HepG2 (cell line): Measurements from ENCODE around the gene RPS19BP1. TPM values are rescaled to one million over a fixed set of nuclear protein-coding genes. Genes with fewer than 3 reads are reported as not detected.

Experiments
- ELF1 ChIP-seq: sonication (generic); formaldehyde crosslinking; IDR thresholded peaks from 2 replicates; pipeline ENCODE4 v1.4.0; 2020; ENCODE audit warnings: missing genetic modification reagents
- GATAD1 ChIP-seq: IDR thresholded peaks from 2 replicates; pipeline ENCODE4 v1.6.1; 2016; ENCODE audit warnings: missing genetic modification reagents, missing compliant biosample characterization
- GFI1 ChIP-seq: sonication (generic); formaldehyde crosslinking; IDR thresholded peaks from 2 replicates; pipeline ENCODE4 v1.5.0; 2020; ENCODE audit warnings: missing genetic modification reagents, mild to moderate bottlenecking, borderline replicate concordance
- GLMP ChIP-seq: sonication (generic); formaldehyde crosslinking; IDR thresholded peaks from 2 replicates; pipeline ENCODE4 v1.9.0; 2021; ENCODE audit warnings: missing genetic modification reagents, mild to moderate bottlenecking, borderline replicate concordance
- NFIC ChIP-seq: IDR thresholded peaks from 2 replicates; pipeline ENCODE4 v1.6.1; 2012; ENCODE audit warnings: mild to moderate bottlenecking, low read length, inconsistent platforms
- RNF219 ChIP-seq: sonication (generic); formaldehyde crosslinking; IDR thresholded peaks from 2 replicates; pipeline ENCODE4 v1.5.0; 2020; ENCODE audit warnings: mild to moderate bottlenecking, missing genetic modification reagents
- TBX2 ChIP-seq: sonication (generic); formaldehyde crosslinking; IDR thresholded peaks from 2 replicates; pipeline ENCODE4 v1.5.0; 2020; ENCODE audit warnings: missing genetic modification reagents, mild to moderate bottlenecking, borderline replicate concordance
- TCF12 ChIP-seq, 2 experiments: fragments of 450-650 bp in 1 of 2; sonication (generic) in 1 of 2; formaldehyde crosslinking in 1 of 2; IDR thresholded peaks; 2 replicates each; pipeline versions ENCODE4 v1.6.1 to v1.8.0; 2017 to 2022; ENCODE audit warnings: antibody characterized with exemption in 1 of 2, mild to moderate bottlenecking in 1 of 2, missing genetic modification reagents in 1 of 2, moderate library complexity in 1 of 2
- TFAP4 ChIP-seq: sonication (generic); IDR thresholded peaks from 2 replicates; pipeline ENCODE4 v1.6.1; 2016; ENCODE audit warnings: low read depth, borderline replicate concordance
- ZBTB8A ChIP-seq: sonication (generic); formaldehyde crosslinking; IDR thresholded peaks from 2 replicates; pipeline ENCODE4 v1.4.0; 2020; ENCODE audit warnings: mild to moderate bottlenecking, low read depth, missing genetic modification reagents, borderline replicate concordance
- ZMAT3 ChIP-seq: sonication (generic); formaldehyde crosslinking; conservative IDR thresholded peaks from 2 replicates; pipeline ENCODE4 v1.7.0; 2021; ENCODE audit warnings: missing genetic modification reagents
- ZMYM4 ChIP-seq: sonication (generic); formaldehyde crosslinking; IDR thresholded peaks from 2 replicates; pipeline ENCODE4 v1.8.1; 2023; ENCODE audit warnings: mild to moderate bottlenecking, missing genetic modification reagents
- ZNF276 ChIP-seq: sonication (generic); formaldehyde crosslinking; IDR thresholded peaks from 2 replicates; pipeline ENCODE4 v1.4.0; 2020; ENCODE audit warnings: mild to moderate bottlenecking, low read depth, missing genetic modification reagents
- ZNF280B ChIP-seq: sonication (generic); formaldehyde crosslinking; IDR thresholded peaks from 2 replicates; pipeline ENCODE4 v1.5.0; 2020; ENCODE audit warnings: missing genetic modification reagents, mild to moderate bottlenecking, borderline replicate concordance
- ZNF383 ChIP-seq: sonication (generic); formaldehyde crosslinking; IDR thresholded peaks from 2 replicates; pipeline ENCODE4 v1.4.0; 2020; ENCODE audit warnings: missing genetic modification reagents, mild to moderate bottlenecking, borderline replicate concordance
- ZNF414 ChIP-seq: sonication (generic); formaldehyde crosslinking; IDR thresholded peaks from 2 replicates; pipeline ENCODE4 v1.5.0; 2020; ENCODE audit warnings: missing genetic modification reagents
- ZNF547 ChIP-seq: sonication (generic); formaldehyde crosslinking; IDR thresholded peaks from 2 replicates; pipeline ENCODE4 v1.5.1; 2020; ENCODE audit warnings: mild to moderate bottlenecking, missing genetic modification reagents
- ZNF766 ChIP-seq: sonication (generic); formaldehyde crosslinking; IDR thresholded peaks from 2 replicates; pipeline ENCODE4 v1.5.0; 2020; ENCODE audit warnings: missing genetic modification reagents, borderline replicate concordance
- ZNF816 ChIP-seq: sonication (generic); formaldehyde crosslinking; IDR thresholded peaks from 2 replicates; pipeline ENCODE4 v1.8.0; 2022; ENCODE audit warnings: missing genetic modification reagents, mild to moderate bottlenecking, borderline replicate concordance
- polyA plus RNA-seq, 8 experiments: library from polyadenylated mRNA; depleted of rRNA in 3 of 8; stranded (reverse) in 7 of 8; unstranded in 1 of 8; fragments of >200 nt; fragmentation: Illumina TruSeq in 4 of 8; extraction: Trizol in 4 of 8; gene quantifications; 2 replicates each; pipeline versions ENCODE4 v1.2.1 to v1.2.3, GENCODE V29; 2011 to 2016; ENCODE audit warnings: low read depth in 4 of 8, missing spikeins in 1 of 8, mixed read lengths in 1 of 8; ENCODE audit not compliant: insufficient read depth in 1 of 8
- total RNA-seq, 5 experiments: library from RNA; depleted of rRNA; stranded (reverse); fragments of >200 nt; fragmentation: Illumina TruSeq; extraction: Trizol; gene quantifications; 2 replicates each; pipeline ENCODE4 v1.2.3, GENCODE V29; 2016; ENCODE audit warnings: low read depth in 1 of 5

Gene RPS19BP1
- total and polyA plus RNA-seq, 2 of the 13 experiments (the other 11 are each of a cell fraction or from before 2014, with no cell fraction given): 44.3 to 81.3 TPM

GRCh38 chr22:39522567-39523300 lies 9.8 kb downstream of the RPS19BP1 start (continued):
- no peak for TF ChIP-seq ZNF276 (CRISPR knock-in tag)
- peak; percentile 67; the same call in 1 of the 2 replicates for TF ChIP-seq ZNF816
- TF ChIP-seq RNF219 (CRISPR knock-in tag): no peak
- TF ChIP-seq ELF1 (CRISPR knock-in tag): no peak
- 0 out of 2 replicates have a peak, but pooled peaks have one; percentile 50 for TF ChIP-seq ZBTB8A
- TF ChIP-seq ZMYM4 (CRISPR knock-in tag): no peak
- TF ChIP-seq TBX2 (CRISPR knock-in tag): no peak
- no peak for TF ChIP-seq ZNF383 (CRISPR knock-in tag)
- TF ChIP-seq ZNF280B (CRISPR knock-in tag): no peak
- peak; percentile 39; the same call in 1 of the 2 replicates for TF ChIP-seq NFIC
- no peak for TF ChIP-seq GFI1
- TF ChIP-seq ZNF414 (CRISPR knock-in tag): peak; percentile 39; the same call in 1 of the 2 replicates
- TF ChIP-seq GLMP: no peak
- no peak for TF ChIP-seq GATAD1 (CRISPR knock-in tag)
- TF ChIP-seq TCF12 (IDR thresholded peaks at IDR 0.05): no peak
- no peak for TF ChIP-seq TCF12 (CRISPR knock-in tag; IDR thresholded peaks at IDR 0.05)
- TF ChIP-seq ZMAT3: no peak
- no peak for TF ChIP-seq ZNF547 (CRISPR knock-in tag)
- TF ChIP-seq TFAP4: peak; percentile 53; the same call in 1 of the 2 replicates
- 0 out of 2 replicates have a peak, but pooled peaks have one; percentile 18 for TF ChIP-seq ZNF766
